H1 (cell line): ENCODE results near the gene RHBDF1. TPM values are rescaled to one million over a fixed set of nuclear protein-coding genes. Genes with fewer than 3 reads are reported as not detected.

Experiments used
- CTCF ChIA-PET: fragments of 300-600 bp; sonication (Branson Sonifier 250); formaldehyde crosslinking; loops from one replicate; lab custom pipeline; 2021; ENCODE audit not compliant: partially characterized antibody; lab: Charles Lee
- POLR2A ChIA-PET: fragments of 300-600 bp; sonication (Branson Sonifier 250); formaldehyde crosslinking; loops from one replicate; lab custom pipeline; 2021; ENCODE audit warnings: inconsistent platforms; ENCODE audit not compliant: partially characterized antibody; lab: Charles Lee
- DNase-seq, 2 experiments: peaks; one replicate each; pipeline versions ENCODE4 v3.0.0 to v3.0.0-alpha.2; 2010 to 2022; ENCODE audit warnings: low spot score in 2 of 2, low read depth in 1 of 2, mixed read lengths in 1 of 2
- FAIRE-seq: peaks from 2 replicates; lab custom pipeline; 2011; peaks lifted over from hg19 to GRCh38; lab: Jason Lieb, UNC
- H2AFZ ChIP-seq: 2 replicates; pipeline ENCODE4 v1.8.1; 2012; ENCODE audit warnings: low read length, inconsistent platforms
- H2AK5ac ChIP-seq: 2 replicates; pipeline ENCODE4 v1.6.1; 2013; ENCODE audit warnings: low read depth, low read length
- H2BK120ac ChIP-seq: replicated peaks from 2 replicates; pipeline ENCODE3; 2013; ENCODE audit warnings: low read depth, low read length, inconsistent platforms
- H2BK12ac ChIP-seq: 2 replicates; pipeline ENCODE4 v1.6.1; 2013; ENCODE audit warnings: low read depth, low read length
- H2BK15ac ChIP-seq: 2 replicates; pipeline ENCODE4 v1.6.1; 2013; ENCODE audit warnings: low read length
- H2BK20ac ChIP-seq: 2 replicates; pipeline ENCODE4 v1.6.1; 2013; ENCODE audit warnings: low read length
- H2BK5ac ChIP-seq: 2 replicates; pipeline ENCODE4 v1.6.1; 2013; ENCODE audit warnings: low read depth, low read length
- H3K14ac ChIP-seq: 2 replicates; pipeline ENCODE4 v1.6.1; 2013; ENCODE audit warnings: inconsistent platforms; ENCODE audit not compliant: insufficient read length
- H3K18ac ChIP-seq: 2 replicates; pipeline ENCODE4 v1.6.1; 2013; ENCODE audit warnings: low read length; ENCODE audit errors: extremely low read depth
- H3K23ac ChIP-seq: 2 replicates; pipeline ENCODE4 v1.6.1; 2013; ENCODE audit warnings: inconsistent platforms; ENCODE audit not compliant: insufficient read length
- H3K23me2 ChIP-seq: 2 replicates; pipeline ENCODE4 v1.6.1; 2013; ENCODE audit warnings: low read depth, low read length
- H3K27ac ChIP-seq: 2 replicates; pipeline ENCODE4 v1.6.1; 2011; ENCODE audit warnings: low read depth, low read length, inconsistent platforms
- H3K27me3 ChIP-seq, 4 experiments: replicated peaks in 1 of 4; 1 replicate in 1 of 4; 2 replicates in 3 of 4; pipeline versions ENCODE4 v1.6.1 to v1.8.1; 2011 to 2013; ENCODE audit warnings: low read length in 3 of 4, mild to moderate bottlenecking in 3 of 4, inconsistent platforms in 2 of 4, mixed read lengths in 2 of 4, moderate library complexity in 1 of 4; ENCODE audit not compliant: control insufficient read depth in 3 of 4, insufficient read depth in 3 of 4; ENCODE audit errors: extremely low read depth in 1 of 4
- H3K36me3 ChIP-seq, 4 experiments: 2 replicates each; pipeline versions ENCODE4 v1.6.1 to v1.8.1; 2011 to 2013; ENCODE audit warnings: mild to moderate bottlenecking in 4 of 4, low read length in 3 of 4, moderate library complexity in 2 of 4, control low read depth in 1 of 4, inconsistent platforms in 1 of 4; ENCODE audit not compliant: insufficient read depth in 4 of 4, control insufficient read depth in 2 of 4
- H3K4ac ChIP-seq: replicated peaks from 2 replicates; pipeline ENCODE3; 2013; ENCODE audit warnings: low read length, low read depth, mixed read lengths, inconsistent platforms; ENCODE audit not compliant: insufficient read length
- H3K4me1 ChIP-seq, 4 experiments: replicated peaks in 1 of 4; 1 replicate in 1 of 4; 2 replicates in 3 of 4; pipeline versions ENCODE4 v1.6.1 to v1.8.1; 2011 to 2013; ENCODE audit warnings: low read length in 3 of 4, inconsistent platforms in 2 of 4, mixed read lengths in 1 of 4; ENCODE audit not compliant: insufficient read depth in 4 of 4, control insufficient read depth in 3 of 4
- H3K4me2 ChIP-seq, 2 experiments: 2 replicates each; pipeline versions ENCODE4 v1.6.1 to v1.8.1; 2011 to 2013; ENCODE audit warnings: low read depth in 2 of 2, low read length in 2 of 2, control low read depth in 1 of 2, inconsistent platforms in 1 of 2, mild to moderate bottlenecking in 1 of 2; ENCODE audit not compliant: insufficient read depth in 1 of 2
- H3K4me3 ChIP-seq, 4 experiments: fragments of 200-600, 300-600 bp in 1 of 4; sonication (generic), shearing (Covaris generic), sonication (Bioruptor Twin) in 1 of 4; 2 replicates each; pipeline versions ENCODE4 v1.5.1 to v1.8.1; 2011 to 2016; ENCODE audit warnings: low read length in 4 of 4, low read depth in 3 of 4, control low read depth in 2 of 4, inconsistent platforms in 2 of 4, mild to moderate bottlenecking in 2 of 4, mixed read lengths in 1 of 4, moderate library complexity in 1 of 4; ENCODE audit not compliant: insufficient read depth in 2 of 4; ENCODE audit errors: extremely low read depth in 1 of 4
- H3K56ac ChIP-seq: replicated peaks from 2 replicates; pipeline ENCODE3; 2013; ENCODE audit warnings: low read depth, mild to moderate bottlenecking, mixed read lengths, low read length, inconsistent platforms; ENCODE audit not compliant: insufficient read length
- H3K79me1 ChIP-seq: 2 replicates; pipeline ENCODE4 v1.6.1; 2013; ENCODE audit warnings: low read depth, low read length, control low read depth
- H3K79me2 ChIP-seq, 2 experiments: 2 replicates each; pipeline versions ENCODE4 v1.6.1 to v1.8.1; 2012 to 2013; ENCODE audit warnings: low read length in 2 of 2, mild to moderate bottlenecking in 2 of 2, inconsistent platforms in 1 of 2; ENCODE audit not compliant: insufficient read depth in 2 of 2, control insufficient read depth in 1 of 2
- H3K9ac ChIP-seq, 4 experiments: replicated peaks in 1 of 4; 1 replicate in 1 of 4; 2 replicates in 3 of 4; pipeline versions ENCODE4 v1.6.1 to v1.8.1; 2011 to 2013; ENCODE audit warnings: low read depth in 3 of 4, low read length in 3 of 4, control low read depth in 2 of 4, mild to moderate bottlenecking in 2 of 4, moderate library complexity in 2 of 4, inconsistent platforms in 1 of 4; ENCODE audit errors: extremely low read depth in 1 of 4
- H3K9me3 ChIP-seq, 2 experiments: 2 replicates each; pipeline versions ENCODE4 v1.6.1 to v1.8.1; 2012 to 2013; ENCODE audit warnings: mild to moderate bottlenecking in 2 of 2, moderate library complexity in 2 of 2, control low read depth in 1 of 2, inconsistent platforms in 1 of 2, low read depth in 1 of 2, low read length in 1 of 2, mixed read lengths in 1 of 2; ENCODE audit not compliant: insufficient read depth in 2 of 2
- H4K20me1 ChIP-seq, 2 experiments: replicated peaks in 1 of 2; 2 replicates each; pipeline versions ENCODE3 to v1.8.1; 2011 to 2013; ENCODE audit warnings: inconsistent platforms in 2 of 2, low read length in 2 of 2, mild to moderate bottlenecking in 1 of 2; ENCODE audit not compliant: insufficient read depth in 2 of 2, control insufficient read depth in 1 of 2
- H4K5ac ChIP-seq: 2 replicates; pipeline ENCODE4 v1.6.1; 2013; ENCODE audit warnings: low read length, low read depth, mixed read lengths, inconsistent platforms; ENCODE audit not compliant: insufficient read length
- H4K8ac ChIP-seq: 2 replicates; pipeline ENCODE4 v1.8.0; 2013; ENCODE audit warnings: mild to moderate bottlenecking, moderate library complexity, low read length, inconsistent platforms; ENCODE audit not compliant: insufficient read depth; ENCODE audit errors: extremely low read depth
- H4K91ac ChIP-seq: replicated peaks from 2 replicates; pipeline ENCODE3; 2013; ENCODE audit warnings: low read length, mixed read lengths, inconsistent platforms; ENCODE audit not compliant: insufficient read length
- ATF3 ChIP-seq: IDR thresholded peaks from 2 replicates; pipeline ENCODE4 v1.6.1; 2011; ENCODE audit warnings: low read depth, mild to moderate bottlenecking, low read length; ENCODE audit not compliant: insufficient read depth
- BACH1 ChIP-seq: IDR thresholded peaks from 2 replicates; pipeline ENCODE4 v1.6.1; 2012; ENCODE audit warnings: low read length, improper control_type of control experiment
- BCL11A ChIP-seq, 2 experiments: IDR thresholded peaks; one replicate each; pipeline ENCODE4 v1.6.1; 2011; ENCODE audit warnings: low read depth in 2 of 2, low read length in 2 of 2, mild to moderate bottlenecking in 2 of 2
- CTBP2 ChIP-seq: IDR thresholded peaks from 2 replicates; pipeline ENCODE4 v1.7.0; 2011; ENCODE audit warnings: borderline replicate concordance, mild to moderate bottlenecking, moderate library complexity, mixed read lengths, low read length; ENCODE audit not compliant: insufficient read depth, insufficient read length
- GABPA ChIP-seq: IDR thresholded peaks from 2 replicates; pipeline ENCODE4 v1.6.1; 2011; ENCODE audit warnings: mild to moderate bottlenecking, low read length, moderate library complexity, borderline replicate concordance; ENCODE audit not compliant: insufficient read depth
- JUN ChIP-seq: IDR thresholded peaks from 2 replicates; pipeline ENCODE4 v1.6.1; 2011; ENCODE audit warnings: low read depth, mild to moderate bottlenecking, improper control_type of control experiment, low read length
- KDM4A ChIP-seq: IDR thresholded peaks from one replicate; pipeline ENCODE4 v1.7.1; 2012; ENCODE audit warnings: low read depth, mild to moderate bottlenecking, moderate library complexity, low read length, inconsistent platforms; ENCODE audit not compliant: severe bottlenecking
- POU5F1 ChIP-seq: IDR thresholded peaks from 2 replicates; pipeline ENCODE4 v1.6.1; 2011; ENCODE audit warnings: low read depth, mild to moderate bottlenecking, low read length, moderate library complexity
- RXRA ChIP-seq: IDR thresholded peaks from 2 replicates; pipeline ENCODE4 v1.6.1; 2011; ENCODE audit warnings: low read depth, mild to moderate bottlenecking, low read length, moderate library complexity; ENCODE audit not compliant: insufficient read depth
- SIRT6 ChIP-seq: IDR thresholded peaks from one replicate; pipeline ENCODE4 v1.7.1; 2012; ENCODE audit warnings: low read length, inconsistent platforms
- TCF12 ChIP-seq: IDR thresholded peaks from 2 replicates; pipeline ENCODE4 v1.6.1; 2011; ENCODE audit warnings: low read depth, mild to moderate bottlenecking, low read length
- WGBS, 2 experiments: shearing (Covaris generic) in 1 of 2; methylation state at CpG; one replicate each; pipeline versions ENCODE4 v1.1.6 to v1.1.7; 2013 to 2015; ENCODE audit warnings: low lambda C conversion rate in 2 of 2, mixed read lengths in 2 of 2, inconsistent platforms in 1 of 2, low coverage in 1 of 2, missing lambda C conversion rate in 1 of 2; ENCODE audit not compliant: insufficient replicate concordance in 2 of 2, insufficient coverage in 1 of 2, insufficient read length in 1 of 2; ENCODE audit errors: extremely low coverage in 1 of 2, missing lambda C conversion rate in 1 of 2; 5-methylcytosine and 5-hydroxymethylcytosine counted together
- polyA plus RNA-seq, 7 experiments: library from polyadenylated mRNA; depleted of rRNA in 3 of 7; stranded (reverse) in 5 of 7; unstranded in 2 of 7; fragments of >200 nt in 5 of 7; fragments of 200-250 nt in 2 of 7; gene quantifications; 1 replicate in 5 of 7; 2 replicates in 1 of 7; 4 replicates in 1 of 7; pipeline versions ENCODE4 v1.2.1 to v1.2.3, GENCODE V29; 2011 to 2013; ENCODE audit warnings: missing spikeins in 2 of 7, mixed read lengths in 2 of 7
- total RNA-seq: library from RNA; stranded (reverse); fragmentation: NEBNext Ultra II Directional; extraction: Animal tissue kit (Norgen Biotek cat#: 25700); gene quantifications from 2 replicates; pipeline ENCODE4 v1.2.1, GENCODE V29; 2021

The RHBDF1 gene
- total and polyA plus RNA-seq, 2 of the 8 experiments (the other 6 are each of a cell fraction or from before 2014, with no cell fraction given): 37.4 to 51.6 TPM

GRCh38 chr16:47234-47633, 25.2 kb downstream of the RHBDF1 start:
- peaks cover 5% of the 10 kb centered on the region for H3K79me1 ChIP-seq
- no peak overlapping the region for H3K56ac ChIP-seq
- H4K8ac ChIP-seq: no peak overlapping the region
- H3K9ac ChIP-seq: no peak overlapping the region
- FAIRE-seq: no peak
- no peak overlapping the region for H2BK120ac ChIP-seq
- H2BK20ac ChIP-seq: no peak overlapping the region
- H2BK5ac ChIP-seq: no peak overlapping the region
- no peaks in the 10 kb centered on the region for H3K23me2 ChIP-seq
- peaks cover 3 to 26% of the 10 kb centered on the region in 2 experiments; a peak in 2 of 4 replicates for H3K79me2 ChIP-seq
- H3K4ac ChIP-seq: no peak overlapping the region
- no peak overlapping the region for H4K91ac ChIP-seq
- no peaks in the 10 kb centered on the region for H3K27me3 ChIP-seq
- H4K5ac ChIP-seq: no peak overlapping the region
- no peak overlapping the region for H2AFZ ChIP-seq
- no peak overlapping the region for H3K4me2 ChIP-seq
- no peak overlapping the region for H3K18ac ChIP-seq
- ChIA-PET CTCF (interaction anchor here (1.0 to 2.4 kb wide), 3 partner anchors 18 to 141 kb away, joined by 3 to 8 read pairs (median 3); no protein-coding TSS in a partner anchor), POLR2A (interaction anchor here (1.6 kb wide), 2 partner anchors 9 to 13 kb away, joined by 3 to 5 read pairs; no protein-coding TSS in a partner anchor)
- H3K9me3 ChIP-seq: no peaks in the 10 kb centered on the region
- no peak overlapping the region for H2BK12ac ChIP-seq
- no peaks in the 10 kb centered on the region for H3K4me1 ChIP-seq
- 96% methylated on average over 7 of the region's 7 CpGs; no CpG with 5 or more reads in 1 of the 2 experiments for WGBS, 2 experiments
- H3K14ac ChIP-seq: no peak overlapping the region
- H2AK5ac ChIP-seq: no peak overlapping the region
- H3K36me3 ChIP-seq: peaks cover 26 to 70% (median 51%) of the 10 kb centered on the region in 4 experiments
- H3K4me3 ChIP-seq: no peak overlapping the region
- TF ChIP-seq CTBP2: no peak
- TF ChIP-seq KDM4A: no peak
- TF ChIP-seq RXRA: no peak
- no peak for TF ChIP-seq ATF3
- TF ChIP-seq JUN: no peak
- TF ChIP-seq SIRT6: no peak
- no peak for TF ChIP-seq BACH1
- no peak for TF ChIP-seq TCF12
- no peak for TF ChIP-seq BCL11A (IDR thresholded peaks at IDR 0.05; ENCODE audit: low read depth in 2 of 2, low read length in 2 of 2)
- TF ChIP-seq GABPA: no peak
- no peak for TF ChIP-seq POU5F1
- H3K27ac ChIP-seq: no peak overlapping the region
- H3K23ac ChIP-seq: no peak overlapping the region
- H2BK15ac ChIP-seq: no peak overlapping the region
- DNase-seq: no peak
- peaks cover 0 to 12% of the 10 kb centered on the region in 2 experiments for H4K20me1 ChIP-seq
